Endothelial cell of umbilical vein (primary cell): Measurements from ENCODE around the gene KIAA0753. TPM values are rescaled to one million over a fixed set of nuclear protein-coding genes. Genes with fewer than 3 reads are reported as not detected.

Experiments
- BruUV-seq: library from RNA; stranded (reverse); fragments of 400-500 nt; replicated peaks from 2 replicates; lab custom pipeline; 2021; lab: Mats Ljungman, UMichigan
- CTCF ChIA-PET: fragments of 300-600, 350-600 bp; sonication (Branson Sonifier 250); formaldehyde crosslinking; loops from one replicate; lab custom pipeline; 2021; ENCODE audit warnings: antibody characterized with exemption, inconsistent platforms; lab: Charles Lee
- POLR2A ChIA-PET: fragments of 300-600, 350-600 bp; sonication (Branson Sonifier 250); formaldehyde crosslinking; loops from one replicate; lab custom pipeline; 2021; ENCODE audit warnings: antibody characterized with exemption, inconsistent platforms; lab: Charles Lee
- DNase-seq: peaks from one replicate; pipeline ENCODE4 v3.0.0-alpha.2; 2011; ENCODE audit warnings: low read depth, low spot score
- FAIRE-seq: peaks from 2 replicates; lab custom pipeline; 2011; peaks lifted over from hg19 to GRCh38; lab: Jason Lieb, UNC
- H2AFZ ChIP-seq: 2 replicates; pipeline ENCODE4 v1.6.0; 2012; ENCODE audit warnings: low read depth, low read length, control low read depth, inconsistent platforms
- H3K27ac ChIP-seq: 2 replicates; pipeline ENCODE4 v1.5.1; 2011; ENCODE audit warnings: low read depth, mild to moderate bottlenecking, control low read depth, low read length, moderate library complexity; ENCODE audit not compliant: insufficient read depth
- H3K27me3 ChIP-seq, 2 experiments: 2 replicates each; pipeline versions ENCODE4 v1.6.0 to v1.6.1; 2011; ENCODE audit warnings: low read length in 2 of 2, mixed read lengths in 1 of 2; ENCODE audit not compliant: control insufficient read depth in 2 of 2, insufficient read depth in 2 of 2
- H3K36me3 ChIP-seq, 2 experiments: 2 replicates in 1 of 2; 3 replicates in 1 of 2; pipeline ENCODE4 v1.5.1; 2011; ENCODE audit warnings: low read length in 2 of 2, mild to moderate bottlenecking in 1 of 2, moderate library complexity in 1 of 2; ENCODE audit not compliant: control insufficient read depth in 2 of 2, insufficient read depth in 2 of 2; ENCODE audit errors: extremely low read depth in 1 of 2
- H3K4me1 ChIP-seq: 3 replicates; pipeline ENCODE4 v1.5.1; 2011; ENCODE audit warnings: mild to moderate bottlenecking, low read length; ENCODE audit not compliant: control insufficient read depth, insufficient read depth; ENCODE audit errors: extremely low read depth
- H3K4me2 ChIP-seq: 2 replicates; pipeline ENCODE4 v1.6.1; 2011; ENCODE audit warnings: low read length, control low read depth, mixed read lengths; ENCODE audit not compliant: insufficient read depth
- H3K4me3 ChIP-seq, 3 experiments: fragments of 200-600 bp in 1 of 3; sonication (generic), shearing (Covaris generic) in 1 of 3; replicated peaks in 1 of 3; 2 replicates each; pipeline ENCODE4 v1.5.1; 2011 to 2016; ENCODE audit warnings: control low read depth in 3 of 3, low read length in 3 of 3, mild to moderate bottlenecking in 2 of 3, inconsistent platforms in 1 of 3, low read depth in 1 of 3, moderate library complexity in 1 of 3; ENCODE audit not compliant: insufficient read depth in 1 of 3
- H3K79me2 ChIP-seq: 2 replicates; pipeline ENCODE4 v1.6.0; 2012; ENCODE audit warnings: low read length, inconsistent platforms; ENCODE audit not compliant: control insufficient read depth, insufficient read depth
- H3K9ac ChIP-seq: replicated peaks from 2 replicates; pipeline ENCODE3; 2011; ENCODE audit warnings: low read length, control low read depth; ENCODE audit not compliant: insufficient read depth; ENCODE audit errors: extremely low read depth
- H3K9me1 ChIP-seq: replicated peaks from 3 replicates; pipeline ENCODE4 v1.6.0; 2011; ENCODE audit warnings: mild to moderate bottlenecking, low read length; ENCODE audit not compliant: control insufficient read depth, insufficient read depth; ENCODE audit errors: extremely low read depth
- H3K9me3 ChIP-seq: replicated peaks from 2 replicates; pipeline ENCODE4 v1.5.1; 2012; ENCODE audit warnings: low read length, inconsistent platforms; ENCODE audit not compliant: control insufficient read depth, insufficient read depth
- H4K20me1 ChIP-seq: replicated peaks from 2 replicates; pipeline ENCODE3; 2011; ENCODE audit warnings: mild to moderate bottlenecking, low read length; ENCODE audit not compliant: control insufficient read depth, insufficient read depth; ENCODE audit errors: extremely low read depth
- EZH2 ChIP-seq: IDR thresholded peaks from 2 replicates; pipeline ENCODE4 v1.6.1; 2012; ENCODE audit warnings: borderline replicate concordance, low read depth, mild to moderate bottlenecking, moderate library complexity, low read length, inconsistent platforms; ENCODE audit not compliant: severe bottlenecking
- FOS ChIP-seq: IDR thresholded peaks from 2 replicates; pipeline ENCODE4 v1.6.1; 2011; ENCODE audit warnings: mild to moderate bottlenecking, low read length, moderate library complexity, borderline replicate concordance; ENCODE audit not compliant: insufficient read depth
- GATA2 ChIP-seq: IDR thresholded peaks from 2 replicates; pipeline ENCODE4 v1.7.0; 2011; ENCODE audit warnings: low read depth, mild to moderate bottlenecking, moderate library complexity, mixed read lengths, low read length; ENCODE audit not compliant: insufficient read length, insufficient read depth
- JUN ChIP-seq: IDR thresholded peaks from 2 replicates; pipeline ENCODE4 v1.6.1; 2011; ENCODE audit warnings: borderline replicate concordance, low read depth; ENCODE audit not compliant: insufficient read length, insufficient read depth
- MYC ChIP-seq: IDR thresholded peaks from one replicate; pipeline ENCODE4 v1.6.1; 2011; ENCODE audit warnings: mild to moderate bottlenecking, low read depth, low read length
- POLR2A ChIP-seq: IDR thresholded peaks from 2 replicates; pipeline ENCODE4 v1.6.1; 2012; ENCODE audit warnings: low read depth, mild to moderate bottlenecking, control low read depth, low read length
- POLR2AphosphoS5 ChIP-seq: IDR thresholded peaks from 2 replicates; pipeline ENCODE4 v1.6.1; 2012; ENCODE audit warnings: low read depth, mild to moderate bottlenecking, control low read depth, low read length, moderate library complexity; ENCODE audit not compliant: insufficient read depth
- dilution Hi-C: fragments of 300-500 bp; cut with MboI; formaldehyde crosslinking; loops from one replicate; pipeline ENCODE4 v1.15.0; 2019; ENCODE audit warnings: low sequenced_read_pairs; ENCODE audit not compliant: extremely low pct_ligation_motif_present
- intact Hi-C: fragments of 100-400 bp; cut with micrococcal nuclease; formaldehyde crosslinking; loops from one replicate; pipeline ENCODE4 v1.10.0; 2022
- polyA plus RNA-seq, 4 experiments: library from polyadenylated mRNA; depleted of rRNA in 3 of 4; stranded (reverse) in 3 of 4; unstranded in 1 of 4; fragments of >200 nt; gene quantifications; 2 replicates each; pipeline versions ENCODE4 v1.2.1 to v1.2.3, GENCODE V29; 2011 to 2012; ENCODE audit warnings: missing spikeins in 1 of 4
- total RNA-seq: library from RNA; stranded (reverse); gene quantifications from 2 replicates; pipeline ENCODE4 v1.2.3, GENCODE V29; 2021
- TF ChIP-seq, protein P1 (sequence below), 2 donors: IDR thresholded peaks; 1 replicate in 1 of 2; 2 replicates in 1 of 2; pipeline ENCODE4 v1.5.1; 2011; ENCODE audit warnings: low read length in 2 of 2, mild to moderate bottlenecking in 2 of 2, moderate library complexity in 2 of 2, control low read depth in 1 of 2, inconsistent platforms in 1 of 2, low read depth in 1 of 2; ENCODE audit not compliant: insufficient read depth in 1 of 2; ENCODE audit errors: extremely low read depth in 1 of 2
- TF ChIP-seq, protein P2 (sequence below): IDR thresholded peaks from 2 replicates; pipeline ENCODE4 v1.6.1; 2011; ENCODE audit not compliant: insufficient read depth, insufficient read length

The KIAA0753 gene
- total and polyA plus RNA-seq, 2 donors (not counting 3 experiments of a cell fraction or from before 2014, with no cell fraction given) = 5.3 to 23.9 TPM

DNA sequence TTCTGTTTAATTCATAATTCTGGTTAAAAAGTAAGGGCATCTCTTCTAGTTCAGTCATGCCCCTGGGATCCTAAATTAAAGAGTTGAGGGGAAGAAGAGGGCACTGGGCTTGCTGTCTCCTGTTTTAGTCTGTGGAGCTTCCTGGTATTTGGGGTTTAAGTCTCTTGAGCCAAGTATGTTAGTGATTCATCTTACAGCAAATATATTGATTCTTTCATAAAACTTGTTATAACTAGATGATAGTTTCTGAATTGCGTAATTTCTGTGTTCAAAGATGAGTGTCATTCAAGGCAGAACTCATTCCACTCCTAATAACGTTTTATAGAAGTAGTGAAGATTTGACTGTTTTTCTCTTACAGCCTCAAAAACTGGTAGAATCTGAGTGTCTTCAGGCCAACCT, 2.1 kb upstream of the KIAA0753 start:
- CTCF ChIA-PET = interaction anchor here (5.2 kb wide), 1 partner anchor 170 kb away, joined by 38 read pairs; no protein-coding TSS in a partner anchor

More for the DNA sequence above, 2.1 kb upstream of the KIAA0753 start:
- H3K4me3 ChIP-seq = no peak overlapping the region
- H3K9ac ChIP-seq = no peak overlapping the region
- TF ChIP-seq POLR2AphosphoS5 = no peak
- TF ChIP-seq POLR2A = no peak
- TF ChIP-seq, protein P1, sequence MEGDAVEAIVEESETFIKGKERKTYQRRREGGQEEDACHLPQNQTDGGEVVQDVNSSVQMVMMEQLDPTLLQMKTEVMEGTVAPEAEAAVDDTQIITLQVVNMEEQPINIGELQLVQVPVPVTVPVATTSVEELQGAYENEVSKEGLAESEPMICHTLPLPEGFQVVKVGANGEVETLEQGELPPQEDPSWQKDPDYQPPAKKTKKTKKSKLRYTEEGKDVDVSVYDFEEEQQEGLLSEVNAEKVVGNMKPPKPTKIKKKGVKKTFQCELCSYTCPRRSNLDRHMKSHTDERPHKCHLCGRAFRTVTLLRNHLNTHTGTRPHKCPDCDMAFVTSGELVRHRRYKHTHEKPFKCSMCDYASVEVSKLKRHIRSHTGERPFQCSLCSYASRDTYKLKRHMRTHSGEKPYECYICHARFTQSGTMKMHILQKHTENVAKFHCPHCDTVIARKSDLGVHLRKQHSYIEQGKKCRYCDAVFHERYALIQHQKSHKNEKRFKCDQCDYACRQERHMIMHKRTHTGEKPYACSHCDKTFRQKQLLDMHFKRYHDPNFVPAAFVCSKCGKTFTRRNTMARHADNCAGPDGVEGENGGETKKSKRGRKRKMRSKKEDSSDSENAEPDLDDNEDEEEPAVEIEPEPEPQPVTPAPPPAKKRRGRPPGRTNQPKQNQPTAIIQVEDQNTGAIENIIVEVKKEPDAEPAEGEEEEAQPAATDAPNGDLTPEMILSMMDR (IDR thresholded peaks at IDR 0.05; ENCODE audit: extremely low read depth in 1 of 2, insufficient read depth in 1 of 2, low read depth in 1 of 2, low read length in 2 of 2) = no peak
- TF ChIP-seq, protein P2, sequence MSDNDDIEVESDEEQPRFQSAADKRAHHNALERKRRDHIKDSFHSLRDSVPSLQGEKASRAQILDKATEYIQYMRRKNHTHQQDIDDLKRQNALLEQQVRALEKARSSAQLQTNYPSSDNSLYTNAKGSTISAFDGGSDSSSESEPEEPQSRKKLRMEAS = no peak
- TF ChIP-seq EZH2 = no peak
- TF ChIP-seq JUN = no peak
- TF ChIP-seq MYC = no peak
- no peak for TF ChIP-seq FOS
- no peak for TF ChIP-seq GATA2
- H4K20me1 ChIP-seq = no peaks in the 10 kb centered on the region
- no peaks in the 10 kb centered on the region for H3K9me3 ChIP-seq
- no TSS peak for BruUV-seq
- POLR2A ChIA-PET = no interaction called here
- FAIRE-seq = no peak
- H3K9me1 ChIP-seq = no peaks in the 10 kb centered on the region
- H3K79me2 ChIP-seq = peaks cover 45% of the 10 kb centered on the region
- intact Hi-C loops (loop anchor here (10.0 kb wide), 2 partner anchors 808 to 1058 kb away; partner anchors contain the start of gene NLRP1), dilution Hi-C loops (no loop called here)
- H3K27me3 ChIP-seq = no peaks in the 10 kb centered on the region
- peaks cover 5% of the 10 kb centered on the region in 2 experiments for H3K36me3 ChIP-seq
- no peak overlapping the region for H3K27ac ChIP-seq
- peaks cover 15% of the 10 kb centered on the region for H3K4me1 ChIP-seq
- DNase-seq = no peak
- H2AFZ ChIP-seq = no peak overlapping the region
- H3K4me2 ChIP-seq = no peak overlapping the region
